Measurements from ENCODE around the gene NOS1AP. TPM values are rescaled to one million over a fixed set of nuclear protein-coding genes. Genes with fewer than 3 reads are reported as not detected.

NOS1AP gene
- total and polyA plus RNA-seq, 5 donors = 0.86 to 4.5 (median 4.1) TPM

DNA sequence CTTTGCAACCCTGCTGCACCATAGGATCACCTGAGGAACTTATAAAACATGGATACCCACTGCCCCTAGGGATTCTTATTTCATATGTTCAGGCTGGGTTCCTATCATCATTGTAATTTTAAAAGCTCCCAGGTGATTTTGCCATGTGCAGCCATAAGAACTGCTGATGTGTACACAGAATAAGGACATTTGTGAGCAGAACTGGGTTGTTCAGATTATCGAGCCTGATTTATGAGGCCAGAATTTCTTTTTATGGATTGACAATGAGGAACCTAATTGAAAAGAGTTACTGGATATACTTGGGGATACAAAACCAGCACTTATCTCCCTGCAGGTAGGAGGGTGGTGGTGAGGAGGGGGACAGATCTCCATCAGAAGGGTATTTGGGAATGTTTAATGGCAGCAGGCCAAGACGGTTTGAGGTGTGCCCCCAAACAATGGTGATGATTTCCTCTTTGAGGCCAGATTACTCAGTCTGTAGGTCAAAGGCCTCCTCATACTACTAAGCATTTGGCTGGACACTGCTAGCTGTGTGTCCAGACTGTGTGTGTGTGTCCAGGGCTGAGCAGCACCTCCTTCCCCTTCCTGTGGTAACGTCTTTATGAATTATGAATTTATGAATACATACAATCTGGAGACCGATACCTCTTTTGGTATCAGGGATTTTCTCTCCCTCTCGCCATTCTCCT is 18.9 kb downstream of the NOS1AP start:
- DNase-seq (no peak), ATAC-seq (no peak)
- Histone ChIP-seq H3K9me3 (ENCODE audit: control insufficient read depth, low read length) (no peaks in the 10 kb centered on the region), H3K4me1 (ENCODE audit: control insufficient read depth, insufficient read depth, low read length) (no peaks in the 10 kb centered on the region), H3K27ac (ENCODE audit: low read length) (no peak overlapping the region), H3K4me3 (ENCODE audit: low read length) (no peak overlapping the region), H3K27me3 (ENCODE audit: control insufficient read depth, insufficient read depth) (no peaks in the 10 kb centered on the region)
- 71% methylated on average over 5 of the region's 5 CpGs for WGBS
- intact Hi-C loops (cut with DNase I) = no loop called here

DNA sequence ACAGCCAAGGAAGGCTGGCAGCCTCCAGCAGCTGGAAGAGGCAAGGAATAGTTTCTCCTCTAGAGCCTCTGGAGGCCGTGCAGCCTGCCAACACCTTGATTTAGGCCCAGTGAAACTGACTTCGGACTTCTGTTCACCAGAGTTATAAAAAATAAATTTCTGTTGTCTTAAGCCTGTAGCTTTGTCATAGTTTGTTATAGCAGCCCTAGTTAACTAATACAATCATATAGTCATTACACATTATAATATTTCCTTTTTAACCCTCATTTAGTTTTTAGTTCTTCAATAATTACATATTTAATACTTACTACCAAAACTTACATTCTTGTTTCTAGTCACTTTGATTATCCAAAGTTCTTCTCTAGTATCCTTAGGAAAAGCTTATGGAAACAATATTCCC is 20.3 kb downstream of the NOS1AP start:
- no peak overlapping the region for H3K27ac ChIP-seq (ENCODE audit: low read length)
- no peaks in the 10 kb centered on the region for H3K27me3 ChIP-seq (ENCODE audit: control insufficient read depth, insufficient read depth)
- intact Hi-C loops (cut with DNase I) = no loop called here
- H3K4me1 ChIP-seq (ENCODE audit: control insufficient read depth, insufficient read depth, low read length) = no peaks in the 10 kb centered on the region
- ATAC-seq (no peak), DNase-seq (no peak)
- H3K4me3 ChIP-seq (ENCODE audit: low read length) = no peak overlapping the region
- 92% methylated on average over 2 of the region's 2 CpGs for WGBS
- H3K9me3 ChIP-seq (ENCODE audit: control insufficient read depth, low read length) = no peaks in the 10 kb centered on the region

DNA sequence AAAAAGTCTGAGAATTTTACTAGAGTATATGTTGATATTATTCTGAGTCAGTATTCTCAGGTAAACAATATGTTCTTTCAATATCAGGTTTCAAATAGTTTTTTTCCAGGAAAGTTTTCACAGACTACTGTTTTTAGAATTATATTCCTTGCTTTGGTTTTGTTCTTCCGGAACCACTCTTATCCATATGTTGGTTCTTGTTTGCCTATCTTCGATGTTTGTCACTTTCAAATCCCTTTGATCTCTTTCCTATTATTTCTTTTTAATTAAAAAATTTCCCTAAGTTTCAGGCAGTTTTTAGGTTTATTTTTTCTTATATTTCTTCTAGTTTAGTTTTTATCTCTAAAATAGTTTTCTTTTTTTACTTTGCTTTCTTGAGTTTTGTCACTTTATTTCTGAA is 20.9 kb downstream of the NOS1AP start:
- Histone ChIP-seq H3K4me3 (ENCODE audit: low read length) (no peak overlapping the region), H3K9me3 (ENCODE audit: control insufficient read depth, low read length) (no peaks in the 10 kb centered on the region), H3K27me3 (ENCODE audit: control insufficient read depth, insufficient read depth) (no peaks in the 10 kb centered on the region), H3K27ac (ENCODE audit: low read length) (no peak overlapping the region), H3K4me1 (ENCODE audit: control insufficient read depth, insufficient read depth, low read length) (no peaks in the 10 kb centered on the region)
- intact Hi-C loops (cut with DNase I) = no loop called here
- no peak for DNase-seq
- 96% methylated on average over 2 of the region's 2 CpGs for WGBS
- no peak for ATAC-seq

DNA sequence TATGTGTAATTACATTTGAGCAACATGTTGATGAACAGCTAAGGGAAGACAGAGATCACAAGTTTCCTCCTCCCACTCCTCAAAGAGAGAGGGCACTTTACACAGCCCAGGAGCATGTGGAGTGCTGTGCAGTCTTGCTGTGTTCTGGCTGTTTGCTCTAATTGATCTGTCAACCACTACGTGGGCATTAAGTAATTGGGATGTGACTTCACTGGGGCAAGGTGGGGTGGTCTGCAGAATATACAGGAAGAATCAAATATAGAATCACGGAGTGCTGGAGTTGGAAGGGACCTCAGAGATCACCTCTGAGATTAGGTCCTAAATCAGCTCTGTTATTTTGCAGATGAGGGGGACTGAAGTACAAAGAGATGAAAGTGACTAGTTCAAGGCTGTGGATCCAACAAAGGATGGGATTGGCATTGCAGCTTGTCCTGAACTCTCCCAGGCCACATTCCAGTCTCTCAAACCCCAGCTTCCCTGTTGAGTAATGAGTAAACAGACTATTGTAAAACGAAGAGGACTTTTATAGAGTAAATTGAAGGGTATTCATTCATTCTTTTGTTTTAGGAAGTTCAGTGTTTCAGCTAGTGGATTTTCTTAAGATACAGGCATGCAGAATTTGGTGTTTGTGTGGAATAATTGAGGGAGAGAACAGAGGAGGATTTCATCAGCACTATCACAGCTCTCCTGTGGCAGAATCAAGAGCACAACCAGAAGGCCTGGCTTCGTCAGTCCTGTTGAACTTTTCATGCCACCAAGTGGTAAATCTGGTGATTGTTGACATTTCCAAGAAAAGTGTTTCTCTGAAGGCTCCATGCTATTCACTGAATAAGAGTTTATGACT is 22.4 kb downstream of the NOS1AP start:
- ATAC-seq (no peak), DNase-seq (no peak)
- Histone ChIP-seq H3K4me3 (ENCODE audit: low read length) (no peak overlapping the region), H3K4me1 (ENCODE audit: control insufficient read depth, insufficient read depth, low read length) (no peaks in the 10 kb centered on the region), H3K9me3 (ENCODE audit: control insufficient read depth, low read length) (no peaks in the 10 kb centered on the region), H3K27me3 (ENCODE audit: control insufficient read depth, insufficient read depth) (no peaks in the 10 kb centered on the region), H3K27ac (ENCODE audit: low read length) (no peak overlapping the region)
- intact Hi-C loops (cut with DNase I) = no loop called here
- 48% methylated on average over 4 of the region's 4 CpGs for WGBS

DNA sequence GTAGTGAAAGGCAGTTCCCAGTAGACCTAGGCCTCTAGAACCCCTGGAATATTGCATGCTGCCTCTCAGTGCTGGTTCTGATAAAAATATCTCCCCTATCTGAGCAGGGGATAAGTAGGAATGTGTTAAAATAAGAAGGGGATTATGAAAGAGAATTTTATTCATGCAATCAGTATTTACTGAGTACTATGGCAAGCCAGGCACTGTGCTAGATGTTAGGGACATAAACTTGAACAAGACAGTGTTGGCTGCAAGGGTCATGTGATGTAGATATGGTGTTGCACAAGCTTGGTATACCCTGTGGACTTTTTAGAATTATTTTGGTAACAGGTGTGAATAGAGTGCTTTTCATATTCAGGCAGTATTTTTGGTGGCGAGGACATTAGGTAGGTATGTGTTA is 23.6 kb downstream of the NOS1AP start:
- ATAC-seq = no peak
- intact Hi-C loops (cut with DNase I) = no loop called here
- H3K27me3 ChIP-seq (ENCODE audit: control insufficient read depth, insufficient read depth) = no peaks in the 10 kb centered on the region
- H3K4me1 ChIP-seq (ENCODE audit: control insufficient read depth, insufficient read depth, low read length) = no peaks in the 10 kb centered on the region
- H3K27ac ChIP-seq (ENCODE audit: low read length) = no peak overlapping the region
- WGBS = 96% methylated on average over 1 of the region's 1 CpG
- no peak overlapping the region for H3K4me3 ChIP-seq (ENCODE audit: low read length)
- no peak for DNase-seq
- no peaks in the 10 kb centered on the region for H3K9me3 ChIP-seq (ENCODE audit: control insufficient read depth, low read length)

DNA sequence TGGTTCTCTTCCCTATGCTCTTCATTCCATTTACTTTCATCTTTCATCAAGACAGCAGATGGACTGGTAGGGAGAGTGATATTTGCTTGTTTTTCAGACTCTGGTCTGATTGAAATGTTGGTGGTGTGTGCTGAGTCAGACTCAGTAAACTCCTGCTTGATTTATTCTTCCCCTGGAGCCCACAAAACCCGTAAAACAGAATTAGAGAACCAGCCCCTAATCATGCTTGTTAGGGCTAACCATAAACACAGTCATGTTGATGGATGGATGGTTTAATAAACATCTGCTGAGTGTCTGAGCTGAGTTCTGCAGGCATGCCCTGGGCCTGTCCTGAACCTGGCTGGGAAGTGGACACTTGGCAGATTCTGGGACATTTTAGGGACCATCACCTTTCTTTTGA is 24.8 kb downstream of the NOS1AP start:
- ATAC-seq (no peak), DNase-seq (no peak)
- H3K27me3 ChIP-seq (ENCODE audit: control insufficient read depth, insufficient read depth) = no peaks in the 10 kb centered on the region
- no peaks in the 10 kb centered on the region for H3K9me3 ChIP-seq (ENCODE audit: control insufficient read depth, low read length)
- WGBS = 73% methylated on average over 1 of the region's 1 CpG
- H3K27ac ChIP-seq (ENCODE audit: low read length) = no peak overlapping the region
- H3K4me3 ChIP-seq (ENCODE audit: low read length) = no peak overlapping the region
- intact Hi-C loops (cut with DNase I) = no loop called here
- H3K4me1 ChIP-seq (ENCODE audit: control insufficient read depth, insufficient read depth, low read length) = no peaks in the 10 kb centered on the region

DNA sequence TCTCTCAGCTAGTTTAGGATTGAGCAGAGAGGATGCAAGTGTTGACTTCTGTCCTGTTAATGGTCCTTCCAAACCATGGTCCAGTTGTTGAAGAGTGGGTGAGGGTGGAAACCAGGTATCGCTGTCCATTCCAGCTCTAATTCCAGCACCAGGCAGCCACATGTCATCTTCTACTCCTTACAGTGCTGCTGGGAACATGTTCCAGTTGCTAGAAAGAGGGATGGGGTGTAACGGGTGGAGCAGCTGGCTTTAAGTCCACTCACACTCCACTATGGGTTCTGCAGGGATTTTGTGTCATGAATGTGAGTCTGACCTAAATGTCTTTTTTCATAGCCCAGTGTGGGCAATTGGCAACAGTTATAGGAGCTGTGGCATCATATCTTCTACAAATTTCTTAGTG is 25.2 kb downstream of the NOS1AP start:
- Histone ChIP-seq H3K4me1 (ENCODE audit: control insufficient read depth, insufficient read depth, low read length) (no peaks in the 10 kb centered on the region), H3K4me3 (ENCODE audit: low read length) (no peak overlapping the region), H3K27ac (ENCODE audit: low read length) (no peak overlapping the region), H3K27me3 (ENCODE audit: control insufficient read depth, insufficient read depth) (no peaks in the 10 kb centered on the region), H3K9me3 (ENCODE audit: control insufficient read depth, low read length) (no peaks in the 10 kb centered on the region)
- 93% methylated on average over 2 of the region's 2 CpGs for WGBS
- no peak for ATAC-seq
- DNase-seq = no peak
- intact Hi-C loops (cut with DNase I) = no loop called here

DNA sequence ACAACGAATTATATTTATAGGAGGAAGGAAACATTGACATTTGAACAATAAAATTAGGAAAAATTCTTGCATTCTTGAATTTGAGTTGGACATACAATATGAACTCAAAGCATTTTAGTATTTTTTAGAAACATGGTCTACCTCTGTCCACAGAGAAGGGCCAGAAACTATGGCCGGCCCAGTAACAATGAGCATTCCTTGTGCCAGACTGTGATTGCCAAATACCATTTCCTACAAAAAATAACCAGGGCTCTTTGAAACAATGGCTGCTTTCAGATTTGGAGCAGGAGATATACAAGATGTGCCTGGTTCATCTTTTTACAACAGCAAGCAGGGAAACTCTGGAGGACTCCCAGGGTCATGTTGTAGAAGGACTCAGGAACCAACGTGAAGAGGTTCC is 38.4 kb downstream of the NOS1AP start:
- 63% methylated on average over 3 of the region's 3 CpGs for WGBS
- ATAC-seq (peak; percentile 41 to 75), DNase-seq (no peak)

DNA sequence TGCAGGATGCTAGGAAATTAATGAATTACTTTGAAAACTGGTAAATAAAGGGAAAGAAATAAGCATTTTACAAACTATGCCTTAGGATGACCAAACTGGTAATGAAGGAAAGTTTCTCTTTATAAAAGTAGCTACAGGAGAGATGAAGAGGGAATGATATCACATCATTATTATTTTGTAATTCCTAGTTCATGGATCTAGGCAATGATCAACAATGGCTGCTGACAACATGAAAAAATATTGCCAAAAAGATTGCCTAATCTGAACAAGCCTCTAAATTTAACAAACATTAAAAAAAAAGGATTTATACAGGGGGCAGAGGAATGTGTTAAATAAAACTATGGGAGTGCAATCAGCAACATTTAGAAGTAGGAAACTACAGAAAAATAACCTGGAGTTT is 38.9 kb downstream of the NOS1AP start:
- Histone ChIP-seq H3K27ac (ENCODE audit: low read length) (no peak overlapping the region), H3K9me3 (ENCODE audit: control insufficient read depth, low read length) (no peaks in the 10 kb centered on the region), H3K27me3 (ENCODE audit: control insufficient read depth, insufficient read depth) (no peaks in the 10 kb centered on the region), H3K4me3 (ENCODE audit: low read length) (no peak overlapping the region), H3K4me1 (ENCODE audit: control insufficient read depth, insufficient read depth, low read length) (no peaks in the 10 kb centered on the region)
- intact Hi-C loops (cut with DNase I) = no loop called here
- ATAC-seq = no peak
- no peak for DNase-seq

More for the DNA sequence above, 38.4 kb downstream of the NOS1AP start:
- H3K27ac ChIP-seq (ENCODE audit: low read length) = no peak overlapping the region
- H3K27me3 ChIP-seq (ENCODE audit: control insufficient read depth, insufficient read depth) = no peaks in the 10 kb centered on the region
- intact Hi-C loops (cut with DNase I) = no loop called here
- H3K9me3 ChIP-seq (ENCODE audit: control insufficient read depth, low read length) = no peaks in the 10 kb centered on the region
- no peak overlapping the region for H3K4me3 ChIP-seq (ENCODE audit: low read length)
- H3K4me1 ChIP-seq (ENCODE audit: control insufficient read depth, insufficient read depth, low read length) = no peaks in the 10 kb centered on the region

DNA sequence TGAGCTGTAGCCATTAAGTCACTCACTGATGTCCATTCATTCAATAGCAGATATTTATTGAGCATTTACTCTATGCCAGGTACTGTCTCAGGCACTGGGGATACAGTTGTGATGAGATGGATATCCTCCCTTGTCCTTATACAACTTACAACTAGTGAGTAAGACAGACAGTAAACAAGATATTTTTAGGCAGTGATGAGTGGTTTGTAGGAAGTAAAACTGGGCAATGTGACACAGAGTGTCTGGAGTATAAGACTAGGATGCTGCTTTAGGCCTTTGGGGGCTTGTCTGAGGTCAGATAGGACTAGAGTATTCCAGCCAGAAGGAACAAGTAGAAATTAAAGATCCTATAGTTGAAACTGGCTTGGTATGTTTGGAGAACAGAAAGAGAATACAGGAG is 41.4 kb downstream of the NOS1AP start:
- intact Hi-C loops (cut with DNase I) = no loop called here
- no peaks in the 10 kb centered on the region for H3K9me3 ChIP-seq (ENCODE audit: control insufficient read depth, low read length)
- no peaks in the 10 kb centered on the region for H3K27me3 ChIP-seq (ENCODE audit: control insufficient read depth, insufficient read depth)
- ATAC-seq = no peak
- no peaks in the 10 kb centered on the region for H3K4me1 ChIP-seq (ENCODE audit: control insufficient read depth, insufficient read depth, low read length)
- H3K4me3 ChIP-seq (ENCODE audit: low read length) = no peak overlapping the region
- H3K27ac ChIP-seq (ENCODE audit: low read length) = no peak overlapping the region
- no peak for DNase-seq

DNA sequence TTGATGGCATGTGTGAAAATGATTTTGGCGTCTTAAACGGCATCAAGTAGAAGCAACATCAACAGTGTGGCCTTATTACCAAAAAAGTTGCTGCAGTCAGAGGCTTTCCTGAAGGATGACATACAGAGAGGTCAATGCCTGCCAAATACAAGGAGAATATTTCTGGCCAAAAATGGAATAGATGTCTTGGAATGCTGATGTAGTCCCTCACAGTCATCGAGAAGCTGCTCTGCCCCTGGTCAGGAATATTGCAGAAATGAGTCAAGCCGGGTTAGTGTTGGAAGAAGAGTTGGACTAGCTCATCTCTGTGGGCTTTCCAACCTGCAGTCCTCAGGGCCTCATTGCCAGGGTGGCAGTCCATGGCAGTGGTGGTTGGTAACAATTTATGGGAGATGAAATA is 42.1 kb downstream of the NOS1AP start:
- Histone ChIP-seq H3K4me1 (ENCODE audit: control insufficient read depth, insufficient read depth, low read length) (no peaks in the 10 kb centered on the region), H3K27ac (ENCODE audit: low read length) (no peak overlapping the region), H3K27me3 (ENCODE audit: control insufficient read depth, insufficient read depth) (no peaks in the 10 kb centered on the region), H3K4me3 (ENCODE audit: low read length) (no peak overlapping the region), H3K9me3 (ENCODE audit: control insufficient read depth, low read length) (no peaks in the 10 kb centered on the region)
- intact Hi-C loops (cut with DNase I) = no loop called here
- ATAC-seq (no peak), DNase-seq (no peak)
- 64% methylated on average over 4 of the region's 4 CpGs for WGBS

Measured in right cardiac atrium (tissue), 5 donors.